K562 (cell line): ENCODE measurements around the gene TMEM164. TPM values are rescaled to one million over a fixed set of nuclear protein-coding genes. Genes with fewer than 3 reads are reported as not detected.

Experiments used
- ATAC-seq: fragments of 200-7000 bp; cut with Tn5 transposase; 3 replicates; pipeline ENCODE4 v1.9.1; 2020; ENCODE audit warnings: moderate library complexity
- BruUV-seq: library from RNA; stranded (reverse); fragments of 400-500 nt; replicated peaks from 2 replicates; lab custom pipeline; 2021; lab: Mats Ljungman, UMichigan
- CTCF ChIA-PET: fragments of 300-600 bp; formaldehyde crosslinking; extraction: SDS; loops from one replicate; lab custom pipeline; 2021; ENCODE audit warnings: low intra/inter-chr PET ratio; lab: Yijun Ruan, JAX
- POLR2A ChIA-PET: fragments of 300-600, 350-650 bp; sonication (Branson Sonifier 250); formaldehyde crosslinking; extraction: SDS; loops from one replicate; lab custom pipeline; 2021; ENCODE audit warnings: antibody characterized with exemption, inconsistent platforms; lab: Yijun Ruan, JAX
- DNase-seq, 4 experiments: peaks; one replicate each; pipeline versions ENCODE4 v3.0.0 to v3.0.0-alpha.2; 2011 to 2018; ENCODE audit warnings: low spot score in 3 of 4, mixed read lengths in 3 of 4; ENCODE audit errors: extremely low read depth in 1 of 4
- FAIRE-seq: peaks from 2 replicates; lab custom pipeline; 2011; peaks lifted over from hg19 to GRCh38; lab: Jason Lieb, UNC
- H2AFZ ChIP-seq: 2 replicates; pipeline ENCODE4 v1.6.0; 2011; ENCODE audit warnings: low read depth, low read length, control low read depth, inconsistent platforms
- H3K27ac ChIP-seq: fragments of 200-600 bp; 3 replicates; pipeline ENCODE4 v1.8.0; 2011; ENCODE audit warnings: low read depth, mild to moderate bottlenecking, control low read depth, inconsistent platforms, low read length, moderate library complexity, mixed read lengths; ENCODE audit errors: extremely low read depth
- H3K27me3 ChIP-seq, 2 experiments: fragments of 300-600 bp in 1 of 2; 2 replicates in 1 of 2; 3 replicates in 1 of 2; pipeline versions ENCODE4 v1.6.0 to v1.8.0; 2011; ENCODE audit warnings: inconsistent platforms in 2 of 2, low read length in 2 of 2, mild to moderate bottlenecking in 1 of 2, mixed read lengths in 1 of 2, moderate library complexity in 1 of 2; ENCODE audit not compliant: control insufficient read depth in 2 of 2, insufficient read depth in 2 of 2
- H3K36me3 ChIP-seq: fragments of 300-600 bp; 3 replicates; pipeline ENCODE4 v1.8.0; 2011; ENCODE audit warnings: mild to moderate bottlenecking, low read length, inconsistent platforms; ENCODE audit not compliant: control insufficient read depth, insufficient read depth
- H3K4me1 ChIP-seq, 2 experiments: fragments of 200-600 bp in 1 of 2; replicated peaks in 1 of 2; 2 replicates in 1 of 2; 3 replicates in 1 of 2; pipeline versions ENCODE4 v1.5.1 to v1.8.0; 2011; ENCODE audit warnings: inconsistent platforms in 2 of 2, low read length in 2 of 2, mild to moderate bottlenecking in 1 of 2, mixed read lengths in 1 of 2, moderate library complexity in 1 of 2; ENCODE audit not compliant: control insufficient read depth in 2 of 2, insufficient read depth in 2 of 2
- H3K4me2 ChIP-seq: 2 replicates; pipeline ENCODE4 v1.6.1; 2011; ENCODE audit warnings: low read length, control low read depth, inconsistent platforms, mixed read lengths; ENCODE audit not compliant: insufficient read depth
- H3K4me3 ChIP-seq: fragments of 200-600 bp; sonication (generic), shearing (Covaris generic); 2 replicates; pipeline ENCODE4 v1.5.1; 2016; ENCODE audit warnings: control low read depth, inconsistent platforms
- H3K79me2 ChIP-seq: fragments of 200-600 bp; 3 replicates; pipeline ENCODE4 v1.8.0; 2011; ENCODE audit warnings: low read length, inconsistent platforms; ENCODE audit not compliant: control insufficient read depth, insufficient read depth
- H3K9ac ChIP-seq, 2 experiments: 2 replicates each; pipeline versions ENCODE4 v1.6.0 to v1.6.1; 2011; ENCODE audit warnings: low read depth in 2 of 2, low read length in 2 of 2, control low read depth in 1 of 2, inconsistent platforms in 1 of 2, mild to moderate bottlenecking in 1 of 2, mixed read lengths in 1 of 2; ENCODE audit not compliant: insufficient read depth in 1 of 2
- H3K9me1 ChIP-seq: one replicate; pipeline ENCODE4 v1.6.0; 2011; ENCODE audit warnings: inconsistent platforms, mild to moderate bottlenecking, low read length, moderate library complexity; ENCODE audit not compliant: control insufficient read depth, insufficient read depth
- H3K9me3 ChIP-seq: replicated peaks from 2 replicates; pipeline ENCODE4 v1.5.1; 2011; ENCODE audit warnings: low read depth, low read length, inconsistent platforms; ENCODE audit not compliant: control insufficient read depth, insufficient read depth
- H4K20me1 ChIP-seq: replicated peaks from 2 replicates; pipeline ENCODE4 v1.6.1; 2011; ENCODE audit warnings: low read length, inconsistent platforms, mixed read lengths; ENCODE audit not compliant: control insufficient read depth, insufficient read depth
- CBFA2T2 ChIP-seq: fragments of 450-650 bp; conservative IDR thresholded peaks from 2 replicates; pipeline ENCODE4 v1.6.1; 2017; ENCODE audit warnings: mild to moderate bottlenecking
- E2F5 ChIP-seq: sonication (generic); formaldehyde crosslinking; IDR thresholded peaks from 2 replicates; pipeline ENCODE4 v1.8.0; 2022; ENCODE audit warnings: mild to moderate bottlenecking, missing genetic modification reagents
- KLF1 ChIP-seq: fragments of 450-650 bp; IDR thresholded peaks from 2 replicates; pipeline ENCODE4 v1.6.1; 2016; ENCODE audit warnings: missing genetic modification characterization, missing compliant biosample characterization
- MAFK ChIP-seq: IDR thresholded peaks from 2 replicates; pipeline ENCODE4 v1.6.1; 2011; ENCODE audit warnings: low read length, improper control_type of control experiment
- NFYB ChIP-seq: IDR thresholded peaks from 2 replicates; pipeline ENCODE4 v1.6.1; 2011; ENCODE audit warnings: mild to moderate bottlenecking, moderate library complexity; ENCODE audit not compliant: insufficient read length; ENCODE audit errors: extremely low read depth
- PPARD ChIP-seq: fragments of 250-450 bp; sonication (Bioruptor Pico); IDR thresholded peaks from 2 replicates; pipeline ENCODE4 v1.8.0; 2022; ENCODE audit warnings: inconsistent platforms, mild to moderate bottlenecking, moderate library complexity
- PTBP1 ChIP-seq: fragments of 200-400 bp; formaldehyde crosslinking; IDR thresholded peaks from 2 replicates; pipeline ENCODE4 v1.6.1; 2017; ENCODE audit warnings: low read depth, low read length
- RUNX1 ChIP-seq: sonication (generic); IDR thresholded peaks from 2 replicates; pipeline ENCODE4 v1.6.1; 2016; ENCODE audit warnings: antibody characterized with exemption, low read depth
- SMARCE1 ChIP-seq: fragments of 450-650 bp; IDR thresholded peaks from 2 replicates; pipeline ENCODE4 v1.7.1; 2016; ENCODE audit warnings: mild to moderate bottlenecking
- TEAD4 ChIP-seq, 2 experiments: sonication (generic) in 1 of 2; formaldehyde crosslinking in 1 of 2; IDR thresholded peaks; 2 replicates each; pipeline versions ENCODE4 v1.6.1 to v1.8.0; 2012 to 2022; ENCODE audit warnings: borderline replicate concordance in 1 of 2, inconsistent platforms in 1 of 2, low read length in 1 of 2, mild to moderate bottlenecking in 1 of 2, missing genetic modification reagents in 1 of 2
- XRCC3 ChIP-seq: fragments of 450-650 bp; IDR thresholded peaks from 2 replicates; pipeline ENCODE4 v1.6.1; 2017; ENCODE audit warnings: mild to moderate bottlenecking, moderate library complexity
- ZNF253 ChIP-seq: fragments of 250-450 bp; sonication (Bioruptor Pico); conservative IDR thresholded peaks from 2 replicates; pipeline ENCODE4 v1.6.1; 2021; ENCODE audit warnings: mild to moderate bottlenecking
- WGBS: fragments of 100-300 bp; shearing (Covaris generic); methylation state at CpG from one replicate; pipeline ENCODE4 v1.1.6; 2016; ENCODE audit warnings: low coverage, mixed read lengths; ENCODE audit not compliant: insufficient coverage; ENCODE audit errors: missing lambda C conversion rate; 5-methylcytosine and 5-hydroxymethylcytosine counted together
- in situ Hi-C: fragments of 300-500 bp; cut with MboI; formaldehyde crosslinking; loops from 4 replicates; pipeline ENCODE4 v1.15.0; 2018; ENCODE audit warnings: inconsistent platforms, mixed read lengths
- intact Hi-C: fragments of 100-400 bp; cut with micrococcal nuclease; formaldehyde crosslinking; loops from 2 replicates; pipeline ENCODE4 v1.14.2; 2022
- polyA plus RNA-seq, 8 experiments: library from polyadenylated mRNA; depleted of rRNA in 4 of 8; stranded (reverse) in 5 of 8; unstranded in 3 of 8; fragments of >200 nt; fragmentation: Nextera tagmentation in 2 of 8; fragmentation: Illumina TruSeq in 1 of 8; extraction: Ambion mirVana in 2 of 8; extraction: Trizol in 1 of 8; gene quantifications; 2 replicates each; pipeline versions ENCODE4 v1.2.1 to v1.2.3, GENCODE V29; 2011 to 2014; ENCODE audit warnings: inconsistent platforms in 1 of 8, missing spikeins in 1 of 8
- total RNA-seq, 7 experiments: library from RNA; depleted of rRNA in 6 of 7; stranded (reverse); fragments of >200 nt in 6 of 7; fragmentation: Illumina TruSeq in 2 of 7; extraction: Trizol in 2 of 7; gene quantifications; 2 replicates each; pipeline versions ENCODE4 v1.2.1 to v1.2.3, GENCODE V29; 2011 to 2021; ENCODE audit warnings: low replicate concordance in 1 of 7
- TF ChIP-seq, protein P1 (sequence below): conservative IDR thresholded peaks from 2 replicates; pipeline ENCODE4 v1.6.1; 2011; ENCODE audit warnings: low read depth, mild to moderate bottlenecking, low read length; ENCODE audit not compliant: control insufficient read depth

Gene TMEM164
- total and polyA plus RNA-seq, 9 of the 15 experiments (the other 6 are each of a cell fraction or from before 2014, with no cell fraction given), result 2.4 to 57.3 (median 23.1) TPM

DNA sequence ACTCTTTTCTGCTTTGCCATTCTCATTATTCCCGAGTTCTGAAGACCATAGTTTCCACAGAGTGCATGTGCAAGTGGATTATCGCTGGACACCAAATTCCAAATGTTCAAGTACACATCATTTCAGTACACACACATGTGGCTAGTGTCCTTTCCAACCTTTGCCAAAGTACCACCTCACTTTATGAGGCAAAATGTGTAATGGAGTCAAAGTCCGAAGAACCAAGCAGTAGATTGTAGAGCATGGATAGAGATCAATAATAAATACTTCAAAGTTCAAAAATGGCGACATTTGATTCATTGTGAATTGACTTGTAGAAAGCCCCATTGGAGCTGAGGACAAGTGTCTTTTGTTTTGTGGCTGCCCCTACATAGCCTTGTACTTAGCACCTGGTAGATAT is 115.6 kb downstream of the TMEM164 start:
- DNase-seq (no peak), FAIRE-seq (no peak), ATAC-seq (no peak)
- Histone ChIP-seq H4K20me1 (no peaks in the 10 kb centered on the region), H3K36me3 (peaks cover 22% of the 10 kb centered on the region; the same call in 2 of the 3 replicates), H3K27me3 (no peaks in the 10 kb centered on the region), H3K9ac (no peak overlapping the region), H2AFZ (no peak overlapping the region), H3K27ac (no peak overlapping the region), H3K4me1 (peaks cover 0 to 9% of the 10 kb centered on the region in 2 experiments; a peak in 2 of 5 replicates), H3K9me1 (no peaks in the 10 kb centered on the region), H3K4me3 (no peak overlapping the region), H3K79me2 (no peaks in the 10 kb centered on the region; the same call in 2 of the 3 replicates), H3K4me2 (no peak overlapping the region), H3K9me3 (no peaks in the 10 kb centered on the region)
- ChIA-PET POLR2A (no interaction called here), CTCF (no interaction called here)
- no TSS peak for BruUV-seq
- TF ChIP-seq MAFK (no peak), XRCC3 (no peak), NFYB (no peak), SMARCE1 (no peak), ZNF253 (CRISPR knock-in tag) (no peak)
- intact Hi-C loops (no loop called here), in situ Hi-C loops (no loop called here)
- WGBS, result 98% methylated on average over 4 of the region's 4 CpGs

GRCh38 chrX:110119480-110119879 is 116.6 kb downstream of the TMEM164 start:
- ChIA-PET CTCF (no interaction called here), POLR2A (interaction anchor here (2.2 kb wide), 1 partner anchor 10 kb away, joined by 7 read pairs; no protein-coding TSS in a partner anchor)
- Histone ChIP-seq H3K36me3 (peaks cover 18% of the 10 kb centered on the region; the same call in 2 of the 3 replicates), H3K9me1 (no peaks in the 10 kb centered on the region), H4K20me1 (no peaks in the 10 kb centered on the region), H3K27ac (no peak overlapping the region), H3K79me2 (no peaks in the 10 kb centered on the region; the same call in 2 of the 3 replicates), H3K9me3 (no peaks in the 10 kb centered on the region), H3K9ac (no peak overlapping the region; a peak in 1 of 4 replicates), H3K27me3 (no peaks in the 10 kb centered on the region), H2AFZ (no peak overlapping the region), H3K4me2 (no peak overlapping the region), H3K4me1 (no peaks in the 10 kb centered on the region; a peak in 2 of 5 replicates), H3K4me3 (no peak overlapping the region)
- peak; percentile 34 for ATAC-seq
- FAIRE-seq, result peak; percentile 15
- in situ Hi-C loops (no loop called here), intact Hi-C loops (no loop called here)
- peak in 1 of 4 experiments; percentile 20 for DNase-seq
- 43% methylated on average over 2 of the region's 2 CpGs for WGBS
- BruUV-seq, result no TSS peak
- TF ChIP-seq E2F5 (CRISPR knock-in tag) (no peak), PPARD (CRISPR knock-in tag) (no peak), TEAD4 (IDR thresholded peaks at IDR 0.05; ENCODE audit: low read length) (peak; percentile 33; the same call in 1 of the 2 replicates), TEAD4 (CRISPR knock-in tag; IDR thresholded peaks at IDR 0.05; ENCODE audit: borderline replicate concordance) (no peak), RUNX1 (no peak), KLF1 (tag) (no peak), PTBP1 (no peak), CBFA2T2 (peak; percentile 26; the same call in 1 of the 2 replicates)
- TF ChIP-seq, protein P1, sequence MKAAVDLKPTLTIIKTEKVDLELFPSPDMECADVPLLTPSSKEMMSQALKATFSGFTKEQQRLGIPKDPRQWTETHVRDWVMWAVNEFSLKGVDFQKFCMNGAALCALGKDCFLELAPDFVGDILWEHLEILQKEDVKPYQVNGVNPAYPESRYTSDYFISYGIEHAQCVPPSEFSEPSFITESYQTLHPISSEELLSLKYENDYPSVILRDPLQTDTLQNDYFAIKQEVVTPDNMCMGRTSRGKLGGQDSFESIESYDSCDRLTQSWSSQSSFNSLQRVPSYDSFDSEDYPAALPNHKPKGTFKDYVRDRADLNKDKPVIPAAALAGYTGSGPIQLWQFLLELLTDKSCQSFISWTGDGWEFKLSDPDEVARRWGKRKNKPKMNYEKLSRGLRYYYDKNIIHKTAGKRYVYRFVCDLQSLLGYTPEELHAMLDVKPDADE, result no peak
